ENCODE results near the gene GCN1.

GCN1 gene

GRCh38 chr12:120235369-120236323, 41.1 kb upstream of the GCN1 start:
- TF ChIP-seq TAF1 (IDR thresholded peaks at IDR 0.05; ENCODE audit: borderline replicate concordance, low read depth, low read length), result no peak
- no peak for TF ChIP-seq POLR2A (IDR thresholded peaks at IDR 0.05; ENCODE audit: low read depth, low read length)
- TF ChIP-seq POLR2AphosphoS5 (IDR thresholded peaks at IDR 0.05; ENCODE audit: low read depth, low read length), result no peak
- DNase-seq (ENCODE audit: insufficient read length) (no peak), FAIRE-seq (no peak)

DNA sequence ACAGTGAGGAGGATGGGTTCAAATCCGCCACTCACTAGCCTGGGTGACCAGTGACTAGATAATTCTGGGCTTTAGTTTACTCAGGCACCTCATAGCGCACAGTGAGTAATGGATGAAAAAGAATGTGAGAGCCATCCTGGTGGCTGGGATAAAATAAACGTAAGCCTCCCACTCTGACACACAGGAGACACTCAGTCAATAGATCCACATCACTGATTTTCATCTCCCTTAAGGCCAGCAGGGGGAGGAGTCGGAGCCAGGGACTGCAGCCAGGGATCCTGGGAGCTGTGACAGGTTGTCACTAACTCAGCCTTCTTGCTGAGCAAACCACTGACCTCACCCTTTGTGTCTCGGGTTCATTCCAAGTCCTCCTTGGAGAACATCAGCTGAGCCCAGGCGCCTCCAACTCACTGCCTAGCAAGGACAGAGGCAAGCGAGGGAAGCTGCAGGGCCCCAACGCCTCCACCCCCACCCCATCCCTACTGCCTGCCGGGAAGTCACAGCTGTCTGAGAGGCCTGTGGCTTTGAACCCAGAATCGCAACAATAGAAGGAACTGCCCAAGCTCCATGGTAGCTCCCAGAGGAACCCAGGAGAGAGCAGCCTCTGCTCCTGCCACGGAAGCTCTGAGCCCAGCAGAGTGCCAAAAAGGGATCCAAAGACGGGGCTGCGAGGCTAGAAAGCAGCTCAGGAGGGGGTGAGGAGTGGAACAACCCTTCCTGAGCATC, 40.3 kb upstream of the GCN1 start:
- no peak for DNase-seq (ENCODE audit: insufficient read length)
- TF ChIP-seq POLR2A (IDR thresholded peaks at IDR 0.05; ENCODE audit: low read depth, low read length) (no peak), POLR2AphosphoS5 (IDR thresholded peaks at IDR 0.05; ENCODE audit: low read depth, low read length) (no peak), TAF1 (IDR thresholded peaks at IDR 0.05; ENCODE audit: borderline replicate concordance, low read depth, low read length) (no peak)
- FAIRE-seq, result no peak

- DNase-seq (ENCODE audit: insufficient read length), result no peak
- TF ChIP-seq POLR2A (IDR thresholded peaks at IDR 0.05; ENCODE audit: low read depth, low read length) (no peak), POLR2AphosphoS5 (IDR thresholded peaks at IDR 0.05; ENCODE audit: low read depth, low read length) (no peak), TAF1 (IDR thresholded peaks at IDR 0.05; ENCODE audit: borderline replicate concordance, low read depth, low read length) (no peak)
Measured at GRCh38 chr12:120231316-120232011, 36.9 kb upstream of the GCN1 start.

GRCh38 chr12:120230974-120231315, 36.4 kb upstream of the GCN1 start:
- FAIRE-seq (no peak), DNase-seq (ENCODE audit: insufficient read length) (no peak)
- no peak for TF ChIP-seq TAF1 (IDR thresholded peaks at IDR 0.05; ENCODE audit: borderline replicate concordance, low read depth, low read length)
- TF ChIP-seq POLR2AphosphoS5 (IDR thresholded peaks at IDR 0.05; ENCODE audit: low read depth, low read length), result no peak
- TF ChIP-seq POLR2A (IDR thresholded peaks at IDR 0.05; ENCODE audit: low read depth, low read length), result no peak

More at GRCh38 chr12:120231316-120232011, 36.9 kb upstream of the GCN1 start:
- no peak for FAIRE-seq

DNA sequence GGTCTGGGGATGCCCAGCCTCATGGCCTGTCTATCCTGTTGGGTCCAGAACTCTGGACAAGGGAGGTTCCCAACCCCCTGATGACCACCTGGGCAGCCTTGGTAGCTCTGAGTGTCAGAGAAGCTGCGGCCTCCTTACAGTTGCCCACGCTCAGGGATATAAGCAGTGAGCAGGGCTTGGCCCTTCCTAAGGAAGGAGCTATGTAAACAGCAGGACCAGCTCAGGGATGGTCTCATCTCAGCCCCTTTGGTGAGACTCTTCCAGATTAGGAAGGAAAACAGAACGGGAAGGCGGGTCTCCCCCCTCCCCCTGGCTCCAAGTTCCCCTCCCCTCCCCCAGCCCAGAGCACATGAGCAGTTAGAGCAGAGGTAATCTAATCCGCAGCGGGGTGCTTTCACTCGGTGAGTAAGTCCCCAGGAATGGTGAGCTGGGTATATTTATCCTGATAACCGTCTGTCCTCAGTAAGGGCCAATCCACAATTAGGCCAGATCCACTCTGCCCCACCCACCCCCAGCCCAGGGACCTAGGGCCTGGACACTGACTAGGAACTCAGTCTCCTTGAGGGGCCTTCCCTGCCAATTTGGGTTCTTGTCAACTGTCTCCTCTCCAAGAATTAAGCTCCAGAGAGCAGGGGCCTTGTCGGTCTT, 35.9 kb upstream of the GCN1 start:
- no peak for TF ChIP-seq POLR2A (IDR thresholded peaks at IDR 0.05; ENCODE audit: low read depth, low read length)
- no peak for TF ChIP-seq POLR2AphosphoS5 (IDR thresholded peaks at IDR 0.05; ENCODE audit: low read depth, low read length)
- TF ChIP-seq TAF1 (IDR thresholded peaks at IDR 0.05; ENCODE audit: borderline replicate concordance, low read depth, low read length), result no peak
- FAIRE-seq (no peak), DNase-seq (ENCODE audit: insufficient read length) (no peak)

DNA sequence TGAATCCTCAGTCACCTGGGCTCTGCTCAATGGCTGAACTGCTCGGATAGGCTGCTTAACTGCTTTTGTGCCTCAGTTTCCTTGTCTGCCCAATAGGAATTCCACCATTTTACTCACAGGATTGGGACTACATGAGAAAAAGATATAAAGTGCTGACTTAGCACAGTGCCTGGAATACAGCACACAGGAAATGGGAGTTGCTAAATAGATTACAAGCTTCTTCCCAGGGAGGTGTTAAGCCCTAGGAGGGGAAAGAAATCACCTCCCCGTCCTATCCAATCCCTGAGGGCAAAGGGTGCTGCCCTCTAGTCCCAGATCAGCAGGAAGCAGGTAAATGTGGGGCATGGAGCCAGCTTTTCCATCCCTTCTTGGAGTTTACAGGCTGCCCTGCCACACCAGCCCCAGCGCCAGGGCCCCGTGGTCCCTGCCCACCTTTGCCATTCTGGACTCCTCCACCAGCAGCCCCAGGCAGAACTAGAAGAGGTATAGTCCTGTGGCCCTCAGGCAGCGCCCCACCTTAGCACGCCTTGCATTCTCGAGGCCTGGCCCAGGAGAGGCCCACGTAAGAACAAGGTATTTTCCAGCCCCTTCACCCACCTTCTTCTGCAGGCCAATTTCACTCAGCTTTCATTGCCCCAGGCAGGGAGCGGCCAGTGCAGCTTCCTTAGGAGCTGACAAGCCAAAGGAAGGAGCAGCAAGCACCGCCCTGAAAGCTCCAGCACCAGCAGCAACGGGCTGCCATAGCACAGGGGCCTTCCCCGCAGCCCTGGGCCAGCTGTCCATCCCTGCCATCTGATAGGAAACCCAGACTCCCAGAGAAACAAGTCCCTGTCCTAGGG, 35.2 kb upstream of the GCN1 start:
- DNase-seq (ENCODE audit: insufficient read length) (no peak), FAIRE-seq (no peak)
- TF ChIP-seq TAF1 (IDR thresholded peaks at IDR 0.05; ENCODE audit: borderline replicate concordance, low read depth, low read length), result no peak
- no peak for TF ChIP-seq POLR2AphosphoS5 (IDR thresholded peaks at IDR 0.05; ENCODE audit: low read depth, low read length)
- no peak for TF ChIP-seq POLR2A (IDR thresholded peaks at IDR 0.05; ENCODE audit: low read depth, low read length)

GRCh38 chr12:120229071-120229486, 34.6 kb upstream of the GCN1 start:
- FAIRE-seq (no peak), DNase-seq (ENCODE audit: insufficient read length) (no peak)
- TF ChIP-seq POLR2A (IDR thresholded peaks at IDR 0.05; ENCODE audit: low read depth, low read length) (no peak), POLR2AphosphoS5 (IDR thresholded peaks at IDR 0.05; ENCODE audit: low read depth, low read length) (no peak), TAF1 (IDR thresholded peaks at IDR 0.05; ENCODE audit: borderline replicate concordance, low read depth, low read length) (no peak)

DNA sequence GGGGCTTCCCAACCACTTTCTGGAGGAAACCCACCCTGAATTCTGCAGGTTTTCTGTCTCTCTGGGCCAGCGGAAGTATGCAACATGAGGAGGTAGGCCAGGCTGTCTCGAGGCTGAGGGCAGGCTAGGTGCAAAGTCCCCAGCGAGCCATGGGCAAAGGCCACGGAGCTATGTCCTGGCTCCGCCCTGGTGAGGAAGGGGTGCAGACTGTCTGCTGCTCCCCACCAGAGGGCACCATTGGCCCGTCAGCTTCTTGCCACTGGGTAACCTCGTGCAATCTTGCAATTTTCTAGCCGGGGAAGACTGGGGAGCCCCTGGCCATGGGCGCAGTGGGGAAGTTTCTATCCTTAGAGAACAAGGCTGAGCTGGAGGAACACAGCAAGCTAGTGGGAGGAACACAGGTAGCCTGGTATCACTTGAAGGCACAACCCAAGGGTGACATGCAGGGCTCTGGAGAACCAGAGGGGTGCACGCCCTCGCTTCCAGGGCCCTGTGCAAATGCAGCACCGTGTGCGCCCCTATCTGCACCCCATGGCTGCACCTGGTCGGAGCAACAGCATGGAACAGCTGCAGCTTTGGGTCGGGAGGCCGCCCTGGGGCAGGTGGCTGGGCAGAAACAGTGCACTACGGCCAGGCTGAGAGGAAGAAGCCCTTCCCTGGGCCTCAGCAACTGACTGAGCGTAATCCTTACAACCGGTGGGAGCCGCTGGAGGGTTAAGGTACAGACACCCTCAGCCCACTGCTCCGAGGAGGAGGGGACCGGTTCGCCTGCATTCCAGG, 34.0 kb upstream of the GCN1 start:
- TF ChIP-seq POLR2A (IDR thresholded peaks at IDR 0.05; ENCODE audit: low read depth, low read length), result no peak
- TF ChIP-seq POLR2AphosphoS5 (IDR thresholded peaks at IDR 0.05; ENCODE audit: low read depth, low read length), result no peak
- TF ChIP-seq TAF1 (IDR thresholded peaks at IDR 0.05; ENCODE audit: borderline replicate concordance, low read depth, low read length), result no peak
- DNase-seq (ENCODE audit: insufficient read length) (peak; percentile 91), FAIRE-seq (peak; percentile 54)

DNA sequence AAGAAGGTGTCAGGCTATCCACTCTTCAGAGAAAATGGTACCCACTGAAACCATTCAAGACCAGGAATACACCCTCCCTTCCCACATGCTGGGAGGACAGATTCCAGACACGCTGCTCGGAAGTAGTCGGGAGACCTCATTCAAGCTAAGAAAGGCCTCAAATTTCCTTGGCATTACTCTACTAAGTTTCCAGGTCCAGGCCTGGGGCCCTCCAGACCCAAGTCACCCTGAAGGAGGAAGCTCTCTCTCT, 33.5 kb upstream of the GCN1 start:
- DNase-seq (ENCODE audit: insufficient read length) (no peak), FAIRE-seq (no peak)
- TF ChIP-seq POLR2AphosphoS5 (IDR thresholded peaks at IDR 0.05; ENCODE audit: low read depth, low read length) (no peak), TAF1 (IDR thresholded peaks at IDR 0.05; ENCODE audit: borderline replicate concordance, low read depth, low read length) (no peak), POLR2A (IDR thresholded peaks at IDR 0.05; ENCODE audit: low read depth, low read length) (no peak)

All from GM12892 (cell line).